ENCODE measurements around the gene HES5. TPM values are rescaled to one million over a fixed set of nuclear protein-coding genes. Genes with fewer than 3 reads are reported as not detected.
"Not testable (repeated sequence)": the region's sequence is repeated elsewhere in the genome, so short reads cannot be mapped to it uniquely, and the experiment has no call there.

HES5 gene
- total RNA-seq (2012; rRNA removed), result not detected in 2 replicates

GRCh38 chr1:2529784-2530512 lies at the start of gene HES5:
TSS of gene HES5 (minus strand) at chr1:2530263. CDS start at chr1:2530164, 99 bp downstream.
- Histone ChIP-seq H3K4me3 (ENCODE audit: low read length) (peak within 1 kb of the TSS; percentile 44), H3K4me2 (ENCODE audit: low read length) (peak within 1 kb of the TSS; percentile 79), H3K9me3 (replicated peaks; ENCODE audit: low read length) (no peaks in the 10 kb centered on the region), H3K36me3 (ENCODE audit: insufficient read depth, low read length) (no peaks in the 10 kb centered on the region), H3K4me1 (ENCODE audit: control insufficient read depth, insufficient read depth, low read length) (peaks cover 77% of the 10 kb centered on the region), H3K9ac (ENCODE audit: low read depth, low read length) (no peak within 1 kb of the TSS), H3K27me3 (ENCODE audit: control insufficient read depth, insufficient read depth, low read length) (no peaks in the 10 kb centered on the region)

GRCh38 chr1:2578758-2579118 lies 48.7 kb upstream of the HES5 start:
- no peak overlapping the region for H3K4me2 ChIP-seq (ENCODE audit: low read length)
- H3K4me3 ChIP-seq (ENCODE audit: low read length), result no peak overlapping the region
- no peak overlapping the region for H3K9ac ChIP-seq (ENCODE audit: low read depth, low read length)
- H3K36me3 ChIP-seq (ENCODE audit: insufficient read depth, low read length), result no peaks in the 10 kb centered on the region
- peaks cover 40% of the 10 kb centered on the region for H3K27me3 ChIP-seq (ENCODE audit: control insufficient read depth, insufficient read depth, low read length)
- H3K4me1 ChIP-seq (ENCODE audit: control insufficient read depth, insufficient read depth, low read length), result peaks cover 4% of the 10 kb centered on the region
- no peaks in the 10 kb centered on the region for H3K9me3 ChIP-seq (replicated peaks; ENCODE audit: low read length)

- peaks cover 51% of the 10 kb centered on the region for H3K27me3 ChIP-seq (ENCODE audit: control insufficient read depth, insufficient read depth, low read length)
- not testable (repeated sequence) for H3K9me3 ChIP-seq (replicated peaks; ENCODE audit: low read length); H3K4me3 ChIP-seq (ENCODE audit: low read length); H3K9ac ChIP-seq (ENCODE audit: low read depth, low read length); H3K36me3 ChIP-seq (ENCODE audit: insufficient read depth, low read length); H3K4me2 ChIP-seq (ENCODE audit: low read length); H3K4me1 ChIP-seq (ENCODE audit: control insufficient read depth, insufficient read depth, low read length)
Measured at GRCh38 chr1:2577565-2578075, 47.6 kb upstream of the HES5 start.

- H3K4me3 ChIP-seq (ENCODE audit: low read length), result no peak overlapping the region
- H3K4me2 ChIP-seq (ENCODE audit: low read length), result no peak overlapping the region
- H3K9ac ChIP-seq (ENCODE audit: low read depth, low read length), result no peak overlapping the region
- H3K9me3 ChIP-seq (replicated peaks; ENCODE audit: low read length), result no peaks in the 10 kb centered on the region
- H3K36me3 ChIP-seq (ENCODE audit: insufficient read depth, low read length), result no peaks in the 10 kb centered on the region
- peaks cover 48% of the 10 kb centered on the region for H3K27me3 ChIP-seq (ENCODE audit: control insufficient read depth, insufficient read depth, low read length)
- no peaks in the 10 kb centered on the region for H3K4me1 ChIP-seq (ENCODE audit: control insufficient read depth, insufficient read depth, low read length)
Measured at GRCh38 chr1:2575801-2576663, 46.0 kb upstream of the HES5 start.

- H3K4me1 ChIP-seq (ENCODE audit: control insufficient read depth, insufficient read depth, low read length), result no peaks in the 10 kb centered on the region
- H3K36me3 ChIP-seq (ENCODE audit: insufficient read depth, low read length), result no peaks in the 10 kb centered on the region
- H3K9ac ChIP-seq (ENCODE audit: low read depth, low read length), result no peak overlapping the region
Measured at GRCh38 chr1:2574350-2574749, 44.3 kb upstream of the HES5 start.

GRCh38 chr1:2573250-2573920 lies 43.3 kb upstream of the HES5 start:
- H3K4me3 ChIP-seq (ENCODE audit: low read length), result no peak overlapping the region
- H3K4me2 ChIP-seq (ENCODE audit: low read length), result no peak overlapping the region
- no peak overlapping the region for H3K9ac ChIP-seq (ENCODE audit: low read depth, low read length)
- H3K27me3 ChIP-seq (ENCODE audit: control insufficient read depth, insufficient read depth, low read length), result peaks cover 45% of the 10 kb centered on the region
- H3K4me1 ChIP-seq (ENCODE audit: control insufficient read depth, insufficient read depth, low read length), result no peaks in the 10 kb centered on the region
- no peaks in the 10 kb centered on the region for H3K9me3 ChIP-seq (replicated peaks; ENCODE audit: low read length)
- no peaks in the 10 kb centered on the region for H3K36me3 ChIP-seq (ENCODE audit: insufficient read depth, low read length)

More at GRCh38 chr1:2574350-2574749, 44.3 kb upstream of the HES5 start:
- Histone ChIP-seq H3K4me3 (ENCODE audit: low read length) (no peak overlapping the region), H3K9me3 (replicated peaks; ENCODE audit: low read length) (no peaks in the 10 kb centered on the region), H3K4me2 (ENCODE audit: low read length) (no peak overlapping the region), H3K27me3 (ENCODE audit: control insufficient read depth, insufficient read depth, low read length) (peaks cover 47% of the 10 kb centered on the region)

- peaks cover 46% of the 10 kb centered on the region for H3K27me3 ChIP-seq (ENCODE audit: control insufficient read depth, insufficient read depth, low read length)
- no peaks in the 10 kb centered on the region for H3K9me3 ChIP-seq (replicated peaks; ENCODE audit: low read length)
- H3K4me2 ChIP-seq (ENCODE audit: low read length), result no peak overlapping the region
- no peaks in the 10 kb centered on the region for H3K4me1 ChIP-seq (ENCODE audit: control insufficient read depth, insufficient read depth, low read length)
- no peak overlapping the region for H3K4me3 ChIP-seq (ENCODE audit: low read length)
- no peak overlapping the region for H3K9ac ChIP-seq (ENCODE audit: low read depth, low read length)
- H3K36me3 ChIP-seq (ENCODE audit: insufficient read depth, low read length), result no peaks in the 10 kb centered on the region
Measured at GRCh38 chr1:2571348-2571747, 41.3 kb upstream of the HES5 start.

- Histone ChIP-seq H3K4me2 (ENCODE audit: low read length) (no peak overlapping the region), H3K9ac (ENCODE audit: low read depth, low read length) (no peak overlapping the region), H3K9me3 (replicated peaks; ENCODE audit: low read length) (no peaks in the 10 kb centered on the region), H3K4me3 (ENCODE audit: low read length) (no peak overlapping the region), H3K4me1 (ENCODE audit: control insufficient read depth, insufficient read depth, low read length) (no peaks in the 10 kb centered on the region), H3K27me3 (ENCODE audit: control insufficient read depth, insufficient read depth, low read length) (peaks cover 46% of the 10 kb centered on the region), H3K36me3 (ENCODE audit: insufficient read depth, low read length) (no peaks in the 10 kb centered on the region)
Measured at GRCh38 chr1:2570332-2570731, 40.3 kb upstream of the HES5 start.

GRCh38 chr1:2569703-2570102 lies 39.6 kb upstream of the HES5 start:
- peaks cover 53% of the 10 kb centered on the region for H3K27me3 ChIP-seq (ENCODE audit: control insufficient read depth, insufficient read depth, low read length)
- not testable (repeated sequence) for H3K9ac ChIP-seq (ENCODE audit: low read depth, low read length); H3K4me1 ChIP-seq (ENCODE audit: control insufficient read depth, insufficient read depth, low read length); H3K9me3 ChIP-seq (replicated peaks; ENCODE audit: low read length); H3K36me3 ChIP-seq (ENCODE audit: insufficient read depth, low read length); H3K4me2 ChIP-seq (ENCODE audit: low read length); H3K4me3 ChIP-seq (ENCODE audit: low read length)

GRCh38 chr1:2569060-2569459 lies 39.0 kb upstream of the HES5 start:
- peaks cover 52% of the 10 kb centered on the region for H3K27me3 ChIP-seq (ENCODE audit: control insufficient read depth, insufficient read depth, low read length)
- H3K4me1 ChIP-seq (ENCODE audit: control insufficient read depth, insufficient read depth, low read length), result no peaks in the 10 kb centered on the region
- no peaks in the 10 kb centered on the region for H3K9me3 ChIP-seq (replicated peaks; ENCODE audit: low read length)
- H3K4me2 ChIP-seq (ENCODE audit: low read length), result no peak overlapping the region
- H3K4me3 ChIP-seq (ENCODE audit: low read length), result no peak overlapping the region
- H3K9ac ChIP-seq (ENCODE audit: low read depth, low read length), result no peak overlapping the region
- H3K36me3 ChIP-seq (ENCODE audit: insufficient read depth, low read length), result no peaks in the 10 kb centered on the region

GRCh38 chr1:2568187-2568816 lies 38.2 kb upstream of the HES5 start:
- H3K9ac ChIP-seq (ENCODE audit: low read depth, low read length), result not testable (repeated sequence)
- H3K27me3 ChIP-seq (ENCODE audit: control insufficient read depth, insufficient read depth, low read length), result peaks cover 45% of the 10 kb centered on the region

More at GRCh38 chr1:2568187-2568816, 38.2 kb upstream of the HES5 start:
- H3K9me3 ChIP-seq (replicated peaks; ENCODE audit: low read length); H3K4me1 ChIP-seq (ENCODE audit: control insufficient read depth, insufficient read depth, low read length); H3K4me3 ChIP-seq (ENCODE audit: low read length); H3K4me2 ChIP-seq (ENCODE audit: low read length); H3K36me3 ChIP-seq (ENCODE audit: insufficient read depth, low read length): not testable (repeated sequence)
